Testis (tissue), 3 donors: ENCODE data around the gene FAM193B. TPM values are rescaled to one million over a fixed set of nuclear protein-coding genes. Genes with fewer than 3 reads are reported as not detected.
A peak's percentile ranks its signal among the peaks of the same experiment; 100 is the strongest.

Source experiments
- DNase-seq: peaks from one replicate; pipeline ENCODE4 v3.0.0-alpha.2; 2019
- H3K27ac ChIP-seq, 2 donors: fragments of 200-600 bp; sonication (generic); one replicate each; pipeline ENCODE4 v1.5.1; 2019
- H3K27me3 ChIP-seq: fragments of 200-600 bp; sonication (generic); one replicate; pipeline ENCODE4 v1.5.1; 2019
- H3K36me3 ChIP-seq: fragments of 200-600 bp; sonication (generic); one replicate; pipeline ENCODE4 v1.5.1; 2017; ENCODE audit warnings: low read depth; ENCODE audit errors: missing control alignments
- H3K4me1 ChIP-seq: fragments of 200-600 bp; sonication (generic); one replicate; pipeline ENCODE4 v1.5.1; 2019
- H3K4me3 ChIP-seq, 2 donors: fragments of 200-600 bp; sonication (generic); one replicate each; pipeline ENCODE4 v1.5.1; 2017 to 2019
- H3K9me3 ChIP-seq: fragments of 200-600 bp; sonication (generic); one replicate; pipeline ENCODE4 v1.5.1; 2017
- CTCF ChIP-seq, 3 experiments: fragments of 450-650 bp in 2 of 3; fragments of 200-600 bp in 1 of 3; sonication (generic) in 1 of 3; IDR thresholded peaks; one replicate each; pipeline ENCODE4 v1.5.1; 2016 to 2019; ENCODE audit warnings: antibody characterized with exemption in 3 of 3, mild to moderate bottlenecking in 2 of 3, moderate library complexity in 1 of 3
- POLR2A ChIP-seq: fragments of 450-650 bp; IDR thresholded peaks from one replicate; pipeline ENCODE4 v1.6.1; 2017; ENCODE audit warnings: antibody characterized with exemption, mild to moderate bottlenecking, moderate library complexity
- WGBS, 2 donors: methylation state at CpG; one replicate each; pipeline ENCODE4 v1.1.5; 2018; 5-methylcytosine and 5-hydroxymethylcytosine counted together
- intact Hi-C: fragments of 100-400 bp; cut with DNase I; formaldehyde crosslinking; loops from one replicate; pipeline ENCODE4 v1.15.1; 2023; ENCODE audit warnings: low total_unique reads
- polyA plus RNA-seq: library from polyadenylated mRNA; stranded (reverse); fragments of 350-450 nt; fragmentation: Illumina TruSeq; extraction: RNeasy Lipid Tissue Mini Kit (QIAGEN cat#74804); gene quantifications from one replicate; pipeline ENCODE4 v1.2.3, GENCODE V29; 2014; ENCODE audit warnings: low read depth, low replicate concordance; ENCODE audit not compliant: insufficient read depth
- total RNA-seq, 2 donors: library from RNA; depleted of rRNA; stranded (reverse); fragments of >200 nt; gene quantifications; one replicate each; pipeline ENCODE4 v1.2.3, GENCODE V29; 2016

Gene FAM193B
- total and polyA plus RNA-seq, 3 donors from 2014 or later = 81.3 to 157 (median 111) TPM

GRCh38 chr5:177475563-177476427 lies 78.6 kb downstream of the FAM193B start:
- no peak overlapping the region for H3K27ac ChIP-seq
- no peaks in the 10 kb centered on the region for H3K27me3 ChIP-seq
- H3K4me1 ChIP-seq = peaks cover 49% of the 10 kb centered on the region
- H3K36me3 ChIP-seq = no peaks in the 10 kb centered on the region
- DNase-seq = no peak
- intact Hi-C loops = no loop called here
- no peak overlapping the region for H3K4me3 ChIP-seq
- H3K9me3 ChIP-seq = no peaks in the 10 kb centered on the region
- TF ChIP-seq CTCF (IDR thresholded peaks at IDR 0.05) = no peak
- no peak for TF ChIP-seq POLR2A
- WGBS, 2 donors = 50 to 54% methylated on average over 10 to 11 of the region's 11 CpGs

GRCh38 chr5:177474846-177475562 lies 79.4 kb downstream of the FAM193B start:
- H3K9me3 ChIP-seq = no peaks in the 10 kb centered on the region
- peaks cover 48% of the 10 kb centered on the region for H3K4me1 ChIP-seq
- no peak for DNase-seq
- H3K4me3 ChIP-seq = no peak overlapping the region
- H3K27ac ChIP-seq = peak overlapping the region in 1 of 2 donors; percentile 82
- intact Hi-C loops = no loop called here
- 53 to 55% methylated on average over 4 of the region's 4 CpGs for WGBS, 2 donors
- no peaks in the 10 kb centered on the region for H3K27me3 ChIP-seq
- H3K36me3 ChIP-seq = no peaks in the 10 kb centered on the region
- TF ChIP-seq POLR2A (no peak), CTCF (IDR thresholded peaks at IDR 0.05) (no peak)

GRCh38 chr5:177474002-177474476 lies 80.3 kb downstream of the FAM193B start:
- no peaks in the 10 kb centered on the region for H3K27me3 ChIP-seq
- H3K27ac ChIP-seq = peak overlapping the region in 1 of 2 donors; percentile 82
- no peaks in the 10 kb centered on the region for H3K9me3 ChIP-seq
- peak overlapping the region in 1 of 2 donors; percentile 72 for H3K4me3 ChIP-seq
- no peak for TF ChIP-seq POLR2A
- intact Hi-C loops = no loop called here
- H3K4me1 ChIP-seq = peaks cover 39% of the 10 kb centered on the region
- DNase-seq = no peak
- H3K36me3 ChIP-seq = no peaks in the 10 kb centered on the region
- WGBS, 2 donors = 23 to 31% methylated on average over 7 of the region's 7 CpGs

- WGBS, 2 donors = 1 to 7% methylated on average over 7 to 42 of the region's 69 CpGs
- H3K4me1 ChIP-seq = peaks cover 33% of the 10 kb centered on the region
- TF ChIP-seq POLR2A (no peak), CTCF (IDR thresholded peaks at IDR 0.05) (no peak)
These were observed 80.8 kb downstream of the FAM193B start, which contains the start of gene DBN1 for GRCh38 chr5:177473443-177474001. TSS of gene DBN1 (minus strand) at chr5:177473634. CDS start at chr5:177473521, 113 bp downstream.

More at GRCh38 chr5:177473443-177474001, 80.8 kb downstream of the FAM193B start, which contains the start of gene DBN1:
- intact Hi-C loops = no loop called here
- Histone ChIP-seq H3K27ac (peak within 1 kb of the TSS; percentile 73 to 82), H3K27me3 (no peaks in the 10 kb centered on the region), H3K9me3 (no peaks in the 10 kb centered on the region), H3K4me3 (peak within 1 kb of the TSS; percentile 71 to 72), H3K36me3 (no peaks in the 10 kb centered on the region)
- peak; percentile 53 for DNase-seq
